ENCODE data around the gene CSKMT.
A peak's percentile ranks its signal among the peaks of the same experiment; 100 is the strongest.

CSKMT gene

GRCh38 chr11:62664405-62665074 lies 572 bp upstream of the CSKMT start:
- no peak for TF ChIP-seq CTCF (IDR thresholded peaks at IDR 0.05; ENCODE audit: borderline replicate concordance, insufficient read depth, low read depth, low read length)
- peak overlapping the region; percentile 68 for H3K4me3 ChIP-seq (ENCODE audit: low read depth, low read length)

GRCh38 chr11:62665599-62666258 lies 617 bp downstream of the CSKMT start:
- H3K4me3 ChIP-seq (ENCODE audit: low read depth, low read length), result peak overlapping the region; percentile 68
- TF ChIP-seq CTCF (IDR thresholded peaks at IDR 0.05; ENCODE audit: borderline replicate concordance, insufficient read depth, low read depth, low read length), result no peak

DNA sequence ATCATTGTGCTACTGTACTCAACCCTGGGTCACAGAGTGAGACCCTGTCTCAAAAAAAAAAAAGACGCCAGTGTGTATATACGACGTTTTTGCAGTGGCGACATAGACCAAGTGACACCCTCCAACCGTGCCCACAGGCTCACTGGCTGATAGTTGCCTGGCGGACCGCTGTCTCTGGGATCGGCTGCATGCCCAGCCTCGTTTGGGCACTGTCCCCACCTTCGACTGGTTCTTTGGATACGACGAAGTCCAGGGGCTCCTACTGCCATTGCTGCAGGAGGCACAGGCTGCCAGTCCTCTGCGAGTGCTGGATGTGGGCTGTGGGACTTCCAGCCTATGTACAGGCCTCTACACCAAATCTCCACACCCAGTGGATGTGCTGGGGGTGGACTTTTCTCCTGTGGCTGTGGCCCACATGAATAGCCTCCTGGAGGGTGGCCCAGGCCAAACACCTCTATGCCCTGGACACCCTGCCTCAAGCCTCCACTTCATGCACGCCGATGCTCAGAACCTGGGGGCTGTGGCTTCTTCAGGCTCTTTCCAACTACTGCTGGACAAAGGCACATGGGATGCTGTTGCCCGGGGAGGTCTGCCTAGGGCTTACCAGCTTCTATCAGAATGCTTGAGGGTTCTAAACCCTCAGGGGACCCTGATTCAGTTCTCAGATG lies 1.3 kb downstream of the CSKMT start:
- H3K4me3 ChIP-seq (ENCODE audit: low read depth, low read length), result peak overlapping the region; percentile 68
- no peak for TF ChIP-seq CTCF (IDR thresholded peaks at IDR 0.05; ENCODE audit: borderline replicate concordance, insufficient read depth, low read depth, low read length)

DNA sequence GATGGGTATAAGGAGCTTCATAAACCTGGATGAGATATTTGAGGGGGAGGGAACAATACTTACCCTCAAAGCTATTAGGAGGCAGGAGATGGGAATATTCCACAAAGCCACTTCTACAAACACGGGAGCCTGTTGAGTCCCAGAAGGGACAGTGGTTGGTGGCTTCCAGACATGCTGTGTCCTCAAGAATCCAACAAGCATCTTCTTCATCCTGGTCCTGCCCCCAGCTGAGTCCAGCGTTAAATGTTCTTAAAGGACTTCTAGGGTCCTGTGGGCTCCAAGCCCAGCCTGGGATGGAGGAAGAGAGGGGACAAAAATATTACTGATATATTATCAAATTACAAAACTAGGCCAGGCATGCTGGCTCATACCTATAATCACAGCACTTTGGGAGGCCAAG lies 2.3 kb downstream of the CSKMT start:
- H3K4me3 ChIP-seq (ENCODE audit: low read depth, low read length), result no peak overlapping the region
- no peak for TF ChIP-seq CTCF (IDR thresholded peaks at IDR 0.05; ENCODE audit: borderline replicate concordance, insufficient read depth, low read depth, low read length)

- TF ChIP-seq CTCF (IDR thresholded peaks at IDR 0.05; ENCODE audit: borderline replicate concordance, insufficient read depth, low read depth, low read length), result no peak
These were observed 4.5 kb downstream of the CSKMT start for GRCh38 chr11:62669420-62670161.

GRCh38 chr11:62671236-62671607 lies 6.1 kb downstream of the CSKMT start:
- TF ChIP-seq CTCF (IDR thresholded peaks at IDR 0.05; ENCODE audit: borderline replicate concordance, insufficient read depth, low read depth, low read length), result no peak

More at GRCh38 chr11:62669420-62670161, 4.5 kb downstream of the CSKMT start:
- H3K4me3 ChIP-seq (ENCODE audit: low read depth, low read length), result no peak overlapping the region

More at GRCh38 chr11:62671236-62671607, 6.1 kb downstream of the CSKMT start:
- peak overlapping the region; percentile 95 for H3K4me3 ChIP-seq (ENCODE audit: low read depth, low read length)
